OCI-LY7 (cell line): Measurements from ENCODE around the gene IKZF1. TPM values are rescaled to one million over a fixed set of nuclear protein-coding genes. Genes with fewer than 3 reads are reported as not detected.

ENCODE experiments used
- BruUV-seq: library from RNA; stranded (reverse); fragments of 400-500 nt; replicated peaks from 2 replicates; lab custom pipeline; 2021; lab: Mats Ljungman, UMichigan
- CTCF ChIA-PET: fragments of 300-600 bp; sonication (Branson Sonifier 250); formaldehyde crosslinking; loops from one replicate; lab custom pipeline; 2022; ENCODE audit warnings: antibody characterized with exemption; ENCODE audit not compliant: unreplicated experiment; lab: Charles Lee
- POLR2A ChIA-PET: fragments of 300-600 bp; sonication (Branson Sonifier 250); formaldehyde crosslinking; loops from one replicate; lab custom pipeline; 2022; ENCODE audit warnings: antibody characterized with exemption; lab: Charles Lee
- DNase-seq: peaks from one replicate; pipeline ENCODE4 v3.0.0-alpha.2; 2015; ENCODE audit warnings: low spot score
- H2AFZ ChIP-seq: fragments of 200-600 bp; sonication (generic), shearing (Covaris generic); 2 replicates; pipeline ENCODE4 v1.6.1; 2014; ENCODE audit warnings: mild to moderate bottlenecking, antibody characterized with exemption, low read length, moderate library complexity
- H3K27ac ChIP-seq: fragments of 200-600 bp; sonication (generic); 2 replicates; pipeline ENCODE4 v1.5.1; 2014; ENCODE audit warnings: mixed run types, low read depth, mild to moderate bottlenecking, moderate library complexity, low read length, inconsistent platforms; ENCODE audit not compliant: poor library complexity, severe bottlenecking
- H3K36me3 ChIP-seq: fragments of 200-600 bp; sonication (generic); 2 replicates; pipeline ENCODE4 v1.6.1; 2014; ENCODE audit warnings: mild to moderate bottlenecking, antibody characterized with exemption, low read length, moderate library complexity, mixed read lengths; ENCODE audit not compliant: insufficient read depth
- H3K4me1 ChIP-seq: fragments of 200-600 bp; sonication (generic); 2 replicates; pipeline ENCODE4 v1.5.1; 2014; ENCODE audit warnings: mild to moderate bottlenecking, low read length; ENCODE audit not compliant: insufficient read depth, poor library complexity, severe bottlenecking
- H3K4me2 ChIP-seq: fragments of 200-600 bp; sonication (generic); 2 replicates; pipeline ENCODE4 v1.6.1; 2014; ENCODE audit warnings: mild to moderate bottlenecking, low read length
- H3K4me3 ChIP-seq: fragments of 200-600 bp; sonication (generic); 2 replicates; pipeline ENCODE4 v1.5.1; 2014; ENCODE audit warnings: mild to moderate bottlenecking, low read depth, low read length; ENCODE audit not compliant: poor library complexity, severe bottlenecking
- H3K79me2 ChIP-seq: fragments of 200-600 bp; sonication (generic); 2 replicates; pipeline ENCODE4 v1.6.1; 2016; ENCODE audit warnings: low read depth, mild to moderate bottlenecking, low read length, moderate library complexity, mixed read lengths; ENCODE audit not compliant: insufficient read depth
- H3K9me2 ChIP-seq: fragments of 200-600 bp; sonication (generic); 2 replicates; pipeline ENCODE4 v1.6.1; 2016; ENCODE audit warnings: mild to moderate bottlenecking, low read length, mixed read lengths; ENCODE audit not compliant: insufficient read depth
- H3K9me3 ChIP-seq: fragments of 200-600 bp; sonication (generic); 2 replicates; pipeline ENCODE4 v1.6.1; 2014; ENCODE audit warnings: mild to moderate bottlenecking, mixed run types, low read length, mixed read lengths
- H4K20me1 ChIP-seq: fragments of 200-600 bp; sonication (generic); 2 replicates; pipeline ENCODE4 v1.6.1; 2014; ENCODE audit warnings: mild to moderate bottlenecking, antibody characterized with exemption, low read length, moderate library complexity, mixed read lengths; ENCODE audit not compliant: insufficient read depth
- CTCF ChIP-seq: fragments of 200-600 bp; sonication (generic); conservative IDR thresholded peaks from 2 replicates; pipeline ENCODE4 v1.5.1; 2014; ENCODE audit warnings: mild to moderate bottlenecking, antibody characterized with exemption, low read length, moderate library complexity, mixed read lengths
- EZH2phosphoT487 ChIP-seq: fragments of 200-600 bp; sonication (generic); IDR thresholded peaks from 2 replicates; pipeline ENCODE4 v1.6.1; 2018; ENCODE audit warnings: low read depth, borderline replicate concordance, mild to moderate bottlenecking, mixed run types, antibody characterized with exemption, low read length, moderate library complexity, mixed read lengths
- intact Hi-C: fragments of 100-400 bp; cut with micrococcal nuclease; formaldehyde crosslinking; loops from one replicate; pipeline ENCODE4 v1.10.0; 2022; ENCODE audit not compliant: unreplicated experiment
- total RNA-seq, 2 experiments: library from RNA; depleted of rRNA in 1 of 2; stranded (reverse); fragments of >200 nt in 1 of 2; shearing (Covaris generic) in 1 of 2; gene quantifications; 2 replicates each; pipeline ENCODE4 v1.2.3, GENCODE V29; 2014 to 2022

IKZF1 gene
- total RNA-seq, 2 experiments from 2014 or later: 108 to 161 TPM

GRCh38 chr7:50356212-50356944 is 51.9 kb downstream of the IKZF1 start:
- Histone ChIP-seq H3K36me3 (peaks cover 96% of the 10 kb centered on the region), H3K9me2 (no peaks in the 10 kb centered on the region), H3K4me3 (no peak overlapping the region), H3K4me1 (peaks cover 16% of the 10 kb centered on the region), H3K9me3 (no peaks in the 10 kb centered on the region), H3K4me2 (no peak overlapping the region), H3K79me2 (peaks cover 19% of the 10 kb centered on the region; the same call in 1 of the 2 replicates), H4K20me1 (no peaks in the 10 kb centered on the region), H3K27ac (no peak overlapping the region), H2AFZ (no peak overlapping the region)
- TF ChIP-seq CTCF: no peak
- no peak for TF ChIP-seq EZH2phosphoT487
- no peak for DNase-seq
- CTCF ChIA-PET: no interaction called here
- BruUV-seq: no TSS peak
- intact Hi-C loops: no loop called here
- POLR2A ChIA-PET: interaction anchor here (1.3 kb wide), 1 partner anchor 11 kb away, joined by 3 read pairs; no protein-coding TSS in a partner anchor

GRCh38 chr7:50356945-50357268 is 52.4 kb downstream of the IKZF1 start:
- H2AFZ ChIP-seq: no peak overlapping the region
- intact Hi-C loops: no loop called here

More at GRCh38 chr7:50356945-50357268, 52.4 kb downstream of the IKZF1 start:
- Histone ChIP-seq H3K4me2 (no peak overlapping the region), H4K20me1 (no peaks in the 10 kb centered on the region), H3K9me2 (no peaks in the 10 kb centered on the region), H3K4me3 (no peak overlapping the region), H3K4me1 (peaks cover 11% of the 10 kb centered on the region), H3K27ac (no peak overlapping the region), H3K9me3 (no peaks in the 10 kb centered on the region), H3K36me3 (peaks cover 95% of the 10 kb centered on the region), H3K79me2 (peaks cover 14% of the 10 kb centered on the region; the same call in 1 of the 2 replicates)
- TF ChIP-seq CTCF (no peak), EZH2phosphoT487 (no peak)
- no peak for DNase-seq
- BruUV-seq: no TSS peak
- ChIA-PET CTCF (no interaction called here), POLR2A (interaction anchor here (1.3 kb wide), 1 partner anchor 11 kb away, joined by 3 read pairs; no protein-coding TSS in a partner anchor)
